ENCODE results near the gene ANGPTL4.
"Not testable (repeated sequence)": the region's sequence is repeated elsewhere in the genome, so short reads cannot be mapped to it uniquely, and the experiment has no call there.

- not testable (repeated sequence) for TF ChIP-seq BCL3 (IDR thresholded peaks at IDR 0.05); POLR2AphosphoS2 (conservative IDR thresholded peaks at IDR 0.05; ENCODE audit: low read length); ESRRA (IDR thresholded peaks at IDR 0.05; ENCODE audit: borderline replicate concordance, low read length); GATA3 (IDR thresholded peaks at IDR 0.05; ENCODE audit: borderline replicate concordance); CTCF (IDR thresholded peaks at IDR 0.05); JUN (IDR thresholded peaks at IDR 0.05)
These were observed 22.5 kb downstream of the ANGPTL4 start for GRCh38 chr19:8386419-8386818.

Data from A549 (cell line).